SK-N-SH (cell line): Measurements from ENCODE around the gene BNIP2. TPM values are rescaled to one million over a fixed set of nuclear protein-coding genes. Genes with fewer than 3 reads are reported as not detected.

ENCODE experiments used
- CTCF ChIA-PET: fragments of 300-600, 350-600 bp; formaldehyde crosslinking; extraction: SDS; loops from one replicate; lab custom pipeline; 2021; lab: Yijun Ruan, JAX
- POLR2A ChIA-PET: fragments of 350-600 bp; sonication (Branson Sonifier 250); formaldehyde crosslinking; extraction: SDS; loops from one replicate; lab custom pipeline; 2020; ENCODE audit warnings: antibody characterized with exemption, inconsistent platforms; lab: Yijun Ruan, JAX
- DNase-seq: peaks from one replicate; pipeline ENCODE4 v3.0.0; 2012
- H2AFZ ChIP-seq: fragments of 200-600 bp; sonication (generic); 2 replicates; pipeline ENCODE4 v1.8.1; 2016; ENCODE audit warnings: antibody characterized with exemption, mild to moderate bottlenecking, low read depth
- H3F3A ChIP-seq: fragments of 200-600 bp; sonication (generic); replicated peaks from 2 replicates; pipeline ENCODE3; 2016; ENCODE audit warnings: antibody characterized with exemption, mild to moderate bottlenecking; ENCODE audit not compliant: insufficient read depth
- H3K27ac ChIP-seq, 2 experiments: fragments of 200-500 bp in 1 of 2; fragments of 200-600 bp in 1 of 2; sonication (Bioruptor generic) in 1 of 2; sonication (generic), shearing (Covaris generic) in 1 of 2; 2 replicates each; pipeline versions ENCODE4 v1.5.1 to v1.6.1; 2014 to 2016; ENCODE audit warnings: low read depth in 2 of 2, inconsistent platforms in 1 of 2, low read length in 1 of 2, mild to moderate bottlenecking in 1 of 2, mixed read lengths in 1 of 2
- H3K27me3 ChIP-seq: fragments of 200-600 bp; sonication (generic), shearing (Covaris generic); 2 replicates; pipeline ENCODE4 v1.6.1; 2016; ENCODE audit warnings: mixed run types; ENCODE audit not compliant: insufficient read depth
- H3K36me3 ChIP-seq, 2 experiments: fragments of 200-500 bp in 1 of 2; fragments of 200-600 bp in 1 of 2; sonication (Bioruptor generic) in 1 of 2; sonication (generic) in 1 of 2; replicated peaks in 1 of 2; 2 replicates each; pipeline versions ENCODE3 to v1.5.1; 2014 to 2016; ENCODE audit warnings: low read length in 1 of 2, mild to moderate bottlenecking in 1 of 2; ENCODE audit not compliant: insufficient read depth in 2 of 2, control insufficient read depth in 1 of 2
- H3K4me1 ChIP-seq, 2 experiments: fragments of 200-500 bp in 1 of 2; fragments of 200-600 bp in 1 of 2; sonication (Bioruptor generic) in 1 of 2; sonication (generic), shearing (Covaris generic) in 1 of 2; 2 replicates each; pipeline versions ENCODE4 v1.5.1 to v1.6.1; 2014 to 2016; ENCODE audit warnings: low read depth in 1 of 2, low read length in 1 of 2, mixed run types in 1 of 2; ENCODE audit not compliant: insufficient read depth in 2 of 2, control insufficient read depth in 1 of 2
- H3K4me2 ChIP-seq: fragments of 200-600 bp; sonication (generic), shearing (Covaris generic); 2 replicates; pipeline ENCODE4 v1.6.1; 2017; ENCODE audit warnings: mixed run types
- H3K4me3 ChIP-seq, 2 experiments: fragments of 200-500 bp in 1 of 2; fragments of 200-600 bp in 1 of 2; sonication (Bioruptor generic) in 1 of 2; sonication (generic), shearing (Covaris generic) in 1 of 2; 2 replicates each; pipeline versions ENCODE4 v1.5.1 to v1.8.1; 2014 to 2016; ENCODE audit warnings: low read depth in 2 of 2, inconsistent platforms in 1 of 2, low read length in 1 of 2, mild to moderate bottlenecking in 1 of 2, mixed read lengths in 1 of 2, moderate library complexity in 1 of 2
- H3K79me2 ChIP-seq: fragments of 200-600 bp; sonication (generic); 2 replicates; pipeline ENCODE4 v1.8.1; 2017; ENCODE audit warnings: mild to moderate bottlenecking; ENCODE audit not compliant: insufficient read depth
- H3K9ac ChIP-seq: fragments of 200-600 bp; sonication (generic); 2 replicates; pipeline ENCODE4 v1.6.1; 2017; ENCODE audit warnings: mixed run types
- H3K9me2 ChIP-seq: fragments of 200-600 bp; sonication (generic); 2 replicates; pipeline ENCODE4 v1.6.1; 2017; ENCODE audit warnings: mixed run types
- H3K9me3 ChIP-seq: fragments of 200-600 bp; sonication (generic); 2 replicates; pipeline ENCODE4 v1.6.1; 2017; ENCODE audit warnings: mixed run types, mild to moderate bottlenecking, moderate library complexity
- H4K20me1 ChIP-seq: fragments of 200-600 bp; sonication (generic); 2 replicates; pipeline ENCODE4 v1.6.1; 2017; ENCODE audit warnings: mild to moderate bottlenecking, mixed run types; ENCODE audit not compliant: insufficient read depth
- CHD2 ChIP-seq: fragments of 150-350 bp; IDR thresholded peaks from 2 replicates; pipeline ENCODE4 v1.6.1; 2018; ENCODE audit warnings: low read length; ENCODE audit not compliant: partially characterized antibody
- ELF1 ChIP-seq: IDR thresholded peaks from 2 replicates; pipeline ENCODE4 v1.4.0; 2012
- FOSL2 ChIP-seq: IDR thresholded peaks from 2 replicates; pipeline ENCODE4 v1.4.0; 2012; ENCODE audit warnings: low read depth, mild to moderate bottlenecking, moderate library complexity, borderline replicate concordance
- FOXJ3 ChIP-seq: sonication (generic); formaldehyde crosslinking; IDR thresholded peaks from 2 replicates; pipeline ENCODE4 v1.5.1; 2020; ENCODE audit warnings: mild to moderate bottlenecking, missing genetic modification reagents
- GABPA ChIP-seq: IDR thresholded peaks from 2 replicates; pipeline ENCODE4 v1.4.0; 2012; ENCODE audit warnings: low read depth, mild to moderate bottlenecking
- NFIC ChIP-seq: IDR thresholded peaks from 2 replicates; pipeline ENCODE4 v1.4.0; 2012; ENCODE audit warnings: borderline replicate concordance
- RAD21 ChIP-seq: IDR thresholded peaks from 2 replicates; pipeline ENCODE4 v1.6.1; 2012; ENCODE audit warnings: mild to moderate bottlenecking, low read length
- RFX5 ChIP-seq: IDR thresholded peaks from 2 replicates; pipeline ENCODE4 v1.6.1; 2012; ENCODE audit warnings: mild to moderate bottlenecking, improper control_type of control experiment, low read length
- RXRA ChIP-seq: IDR thresholded peaks from 2 replicates; pipeline ENCODE4 v1.4.0; 2012; ENCODE audit warnings: low read depth, mild to moderate bottlenecking, borderline replicate concordance
- SIN3A ChIP-seq: IDR thresholded peaks from 2 replicates; pipeline ENCODE4 v1.6.1; 2012; ENCODE audit warnings: low read depth, mild to moderate bottlenecking, low read length, moderate library complexity, borderline replicate concordance
- TEAD4 ChIP-seq: IDR thresholded peaks from 2 replicates; pipeline ENCODE4 v1.4.0; 2012; ENCODE audit warnings: mild to moderate bottlenecking, borderline replicate concordance; ENCODE audit not compliant: insufficient read depth
- WGBS: methylation state at CpG from one replicate; pipeline ENCODE4 v1.1.6; 2017; ENCODE audit warnings: low lambda C conversion rate; 5-methylcytosine and 5-hydroxymethylcytosine counted together
- polyA plus RNA-seq, 3 experiments: library from polyadenylated mRNA; depleted of rRNA; stranded (reverse); fragments of >200 nt; gene quantifications; 2 replicates each; pipeline ENCODE4 v1.2.3, GENCODE V29; 2012
- TF ChIP-seq, protein P1 (sequence below): IDR thresholded peaks from 2 replicates; pipeline ENCODE4 v1.6.1; 2012; ENCODE audit warnings: mild to moderate bottlenecking, low read depth, low read length, moderate library complexity
- TF ChIP-seq, protein P2 (sequence below): IDR thresholded peaks from 2 replicates; pipeline ENCODE4 v1.4.0; 2012; ENCODE audit warnings: low read depth, borderline replicate concordance
- TF ChIP-seq, protein P3 (sequence below): fragments of 150-350 bp; IDR thresholded peaks from 2 replicates; pipeline ENCODE4 v1.6.1; 2017; ENCODE audit warnings: antibody characterized with exemption, low read length, low read depth, borderline replicate concordance

The BNIP2 gene
- polyA plus RNA-seq, 1 of the 3 experiments (the other 2 are of a cell fraction), result 67.7 TPM

DNA sequence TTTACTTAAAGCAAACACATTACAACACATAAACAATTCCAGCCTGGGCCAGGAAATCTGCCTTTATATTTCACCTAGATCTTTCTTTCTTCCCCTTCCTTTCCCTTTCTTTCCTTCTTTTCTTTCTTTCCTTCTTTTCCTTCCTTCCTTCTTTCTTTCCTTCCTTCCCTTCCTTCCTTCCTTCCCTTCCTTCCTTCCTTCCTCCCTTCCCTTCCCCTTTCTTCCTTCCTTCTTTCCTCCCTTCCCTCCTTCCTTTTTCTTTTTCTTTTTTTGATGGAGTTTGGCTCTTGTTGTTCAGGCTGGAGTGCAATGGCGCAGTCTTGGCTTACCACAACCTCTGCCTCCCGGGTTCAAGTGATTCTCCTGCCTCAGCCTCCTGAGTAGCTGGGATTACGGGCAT lies 24.1 kb upstream of the BNIP2 start:
- Histone ChIP-seq H3K9me2 (no peaks in the 10 kb centered on the region), H3K9ac (no peak overlapping the region), H3K9me3 (no peaks in the 10 kb centered on the region), H3K79me2 (no peaks in the 10 kb centered on the region), H4K20me1 (no peaks in the 10 kb centered on the region), H3K27me3 (no peaks in the 10 kb centered on the region; the same call in 1 of the 2 replicates), H3K4me1 (no peaks in the 10 kb centered on the region; a peak in 1 of 4 replicates), H3K27ac (no peak overlapping the region), H3K4me2 (no peak overlapping the region), H3K36me3 (no peaks in the 10 kb centered on the region), H3K4me3 (no peak overlapping the region), H2AFZ (no peak overlapping the region), H3F3A (no peaks in the 10 kb centered on the region)
- TF ChIP-seq RAD21 (no peak), CHD2 (no peak), TEAD4 (no peak), RFX5 (no peak), NFIC (no peak)
- DNase-seq, result no peak
- WGBS, result 53% methylated on average over 3 of the region's 3 CpGs
- ChIA-PET POLR2A (no interaction called here), CTCF (interaction anchor here (1.3 to 3.1 kb wide), 4 partner anchors 9 to 612 kb away, joined by 4 to 13 read pairs (median 4); no protein-coding TSS in a partner anchor)

DNA sequence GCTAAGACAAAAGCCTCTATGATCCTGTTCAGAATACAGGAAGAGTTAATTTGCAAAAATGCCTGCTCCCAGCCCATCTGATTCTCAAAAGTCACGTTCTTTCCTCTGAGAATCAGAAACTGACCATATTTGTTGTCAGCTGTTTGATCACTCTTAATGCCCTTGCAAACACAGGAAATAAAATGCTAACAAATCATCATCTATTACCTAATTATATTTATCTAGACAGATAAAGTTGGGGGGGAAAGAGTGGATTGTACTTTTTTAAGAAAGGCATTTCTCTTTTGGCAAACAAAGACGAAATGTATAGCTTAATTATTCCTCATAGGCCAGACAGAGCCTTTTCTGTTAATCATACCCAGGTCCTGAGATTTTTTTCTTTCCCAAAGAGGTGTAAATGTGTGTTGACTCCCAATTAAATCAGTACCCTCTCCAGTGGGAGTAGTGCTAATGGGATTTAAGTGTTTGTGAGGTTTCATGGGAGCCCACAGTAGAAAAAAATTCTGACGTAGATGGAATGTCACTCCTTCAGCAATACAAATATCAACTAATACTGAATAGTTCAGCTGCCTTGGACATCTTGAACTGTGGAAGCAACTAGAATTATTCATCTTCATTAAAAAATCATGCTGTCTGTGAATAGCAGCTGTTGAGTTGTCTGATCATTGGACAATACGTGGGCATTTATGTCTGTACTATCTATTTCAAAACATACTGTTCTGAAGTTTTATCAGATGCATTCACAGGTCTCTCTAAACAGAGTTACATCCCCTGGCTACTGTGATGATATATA lies 22.5 kb upstream of the BNIP2 start:
- Histone ChIP-seq H3K27ac (no peak overlapping the region), H3K4me2 (no peak overlapping the region), H3K79me2 (no peaks in the 10 kb centered on the region), H3K4me1 (no peaks in the 10 kb centered on the region; a peak in 1 of 4 replicates), H3K4me3 (no peak overlapping the region), H2AFZ (no peak overlapping the region), H3K27me3 (no peaks in the 10 kb centered on the region; the same call in 1 of the 2 replicates), H3K9me3 (no peaks in the 10 kb centered on the region), H3K36me3 (no peaks in the 10 kb centered on the region), H3F3A (no peaks in the 10 kb centered on the region), H3K9ac (no peak overlapping the region), H4K20me1 (no peaks in the 10 kb centered on the region), H3K9me2 (no peaks in the 10 kb centered on the region)
- 27% methylated on average over 4 of the region's 4 CpGs for WGBS
- POLR2A ChIA-PET, result no interaction called here
- CTCF ChIA-PET, result interaction anchor here (0.6 to 3.4 kb wide), 7 partner anchors 13 to 617 kb away, joined by 3 to 24 read pairs (median 4); no protein-coding TSS in a partner anchor
- DNase-seq, result no peak
- TF ChIP-seq ELF1 (no peak), NFIC (no peak), FOSL2 (no peak), FOXJ3 (CRISPR knock-in tag) (no peak), SIN3A (no peak), RXRA (no peak), GABPA (no peak), TEAD4 (no peak)
- TF ChIP-seq, protein P1, sequence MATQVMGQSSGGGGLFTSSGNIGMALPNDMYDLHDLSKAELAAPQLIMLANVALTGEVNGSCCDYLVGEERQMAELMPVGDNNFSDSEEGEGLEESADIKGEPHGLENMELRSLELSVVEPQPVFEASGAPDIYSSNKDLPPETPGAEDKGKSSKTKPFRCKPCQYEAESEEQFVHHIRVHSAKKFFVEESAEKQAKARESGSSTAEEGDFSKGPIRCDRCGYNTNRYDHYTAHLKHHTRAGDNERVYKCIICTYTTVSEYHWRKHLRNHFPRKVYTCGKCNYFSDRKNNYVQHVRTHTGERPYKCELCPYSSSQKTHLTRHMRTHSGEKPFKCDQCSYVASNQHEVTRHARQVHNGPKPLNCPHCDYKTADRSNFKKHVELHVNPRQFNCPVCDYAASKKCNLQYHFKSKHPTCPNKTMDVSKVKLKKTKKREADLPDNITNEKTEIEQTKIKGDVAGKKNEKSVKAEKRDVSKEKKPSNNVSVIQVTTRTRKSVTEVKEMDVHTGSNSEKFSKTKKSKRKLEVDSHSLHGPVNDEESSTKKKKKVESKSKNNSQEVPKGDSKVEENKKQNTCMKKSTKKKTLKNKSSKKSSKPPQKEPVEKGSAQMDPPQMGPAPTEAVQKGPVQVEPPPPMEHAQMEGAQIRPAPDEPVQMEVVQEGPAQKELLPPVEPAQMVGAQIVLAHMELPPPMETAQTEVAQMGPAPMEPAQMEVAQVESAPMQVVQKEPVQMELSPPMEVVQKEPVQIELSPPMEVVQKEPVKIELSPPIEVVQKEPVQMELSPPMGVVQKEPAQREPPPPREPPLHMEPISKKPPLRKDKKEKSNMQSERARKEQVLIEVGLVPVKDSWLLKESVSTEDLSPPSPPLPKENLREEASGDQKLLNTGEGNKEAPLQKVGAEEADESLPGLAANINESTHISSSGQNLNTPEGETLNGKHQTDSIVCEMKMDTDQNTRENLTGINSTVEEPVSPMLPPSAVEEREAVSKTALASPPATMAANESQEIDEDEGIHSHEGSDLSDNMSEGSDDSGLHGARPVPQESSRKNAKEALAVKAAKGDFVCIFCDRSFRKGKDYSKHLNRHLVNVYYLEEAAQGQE, result no peak
- TF ChIP-seq, protein P2, sequence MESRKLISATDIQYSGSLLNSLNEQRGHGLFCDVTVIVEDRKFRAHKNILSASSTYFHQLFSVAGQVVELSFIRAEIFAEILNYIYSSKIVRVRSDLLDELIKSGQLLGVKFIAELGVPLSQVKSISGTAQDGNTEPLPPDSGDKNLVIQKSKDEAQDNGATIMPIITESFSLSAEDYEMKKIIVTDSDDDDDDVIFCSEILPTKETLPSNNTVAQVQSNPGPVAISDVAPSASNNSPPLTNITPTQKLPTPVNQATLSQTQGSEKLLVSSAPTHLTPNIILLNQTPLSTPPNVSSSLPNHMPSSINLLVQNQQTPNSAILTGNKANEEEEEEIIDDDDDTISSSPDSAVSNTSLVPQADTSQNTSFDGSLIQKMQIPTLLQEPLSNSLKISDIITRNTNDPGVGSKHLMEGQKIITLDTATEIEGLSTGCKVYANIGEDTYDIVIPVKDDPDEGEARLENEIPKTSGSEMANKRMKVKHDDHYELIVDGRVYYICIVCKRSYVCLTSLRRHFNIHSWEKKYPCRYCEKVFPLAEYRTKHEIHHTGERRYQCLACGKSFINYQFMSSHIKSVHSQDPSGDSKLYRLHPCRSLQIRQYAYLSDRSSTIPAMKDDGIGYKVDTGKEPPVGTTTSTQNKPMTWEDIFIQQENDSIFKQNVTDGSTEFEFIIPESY, result no peak
- TF ChIP-seq, protein P3, sequence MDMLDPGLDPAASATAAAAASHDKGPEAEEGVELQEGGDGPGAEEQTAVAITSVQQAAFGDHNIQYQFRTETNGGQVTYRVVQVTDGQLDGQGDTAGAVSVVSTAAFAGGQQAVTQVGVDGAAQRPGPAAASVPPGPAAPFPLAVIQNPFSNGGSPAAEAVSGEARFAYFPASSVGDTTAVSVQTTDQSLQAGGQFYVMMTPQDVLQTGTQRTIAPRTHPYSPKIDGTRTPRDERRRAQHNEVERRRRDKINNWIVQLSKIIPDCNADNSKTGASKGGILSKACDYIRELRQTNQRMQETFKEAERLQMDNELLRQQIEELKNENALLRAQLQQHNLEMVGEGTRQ, result no peak
